Cardiac fibroblast (primary cell): ENCODE results near the gene PLCD3.

Source experiments
- DNase-seq, 2 donors: peaks; one replicate each; pipeline versions ENCODE4 v3.0.0 to v3.0.0-alpha.2; 2010; ENCODE audit warnings: low read depth in 2 of 2
- H3K4me3 ChIP-seq, 2 donors: replicated peaks in 1 of 2; 1 replicate in 1 of 2; 2 replicates in 1 of 2; pipeline ENCODE4 v1.5.1; 2011; ENCODE audit warnings: low read depth in 2 of 2, low read length in 2 of 2, mild to moderate bottlenecking in 2 of 2, moderate library complexity in 1 of 2
- CTCF ChIP-seq: IDR thresholded peaks from one replicate; pipeline ENCODE4 v1.5.1; 2011; ENCODE audit warnings: low read depth, mild to moderate bottlenecking, low read length, inconsistent platforms

PLCD3 gene

GRCh38 chr17:45092911-45093430, 39.3 kb downstream of the PLCD3 start:
- DNase-seq, result peak; percentile 98

DNA sequence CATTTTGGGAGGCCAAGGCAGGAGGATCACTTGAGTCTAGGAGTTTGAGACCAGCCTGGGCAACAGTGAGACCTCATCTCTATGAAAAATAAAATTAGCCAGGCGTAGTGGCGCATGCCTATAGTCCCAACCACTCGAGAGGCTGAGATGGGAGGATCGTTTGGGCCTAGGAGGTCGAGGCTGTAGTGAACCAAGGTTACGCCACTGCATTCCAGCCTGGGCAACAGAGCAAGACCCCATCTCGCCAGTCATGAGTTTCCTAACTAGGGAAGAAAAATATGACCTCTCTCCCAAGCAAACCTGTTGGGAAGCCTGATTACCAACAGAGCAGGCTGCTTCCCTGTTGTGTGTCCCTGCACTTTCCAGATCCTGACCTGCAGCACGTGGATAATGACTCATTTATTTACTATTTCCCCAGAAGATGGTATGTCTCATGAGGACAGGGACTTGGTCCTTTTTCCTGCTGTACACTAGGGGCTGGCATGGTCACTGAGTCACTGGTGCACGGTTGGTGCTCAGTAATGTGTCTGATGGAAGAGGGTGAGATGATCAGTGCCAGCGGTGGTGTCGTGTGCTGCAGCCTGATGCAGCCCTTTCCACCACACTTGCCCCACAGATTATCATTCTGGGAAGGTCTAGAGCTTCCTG, 40.4 kb downstream of the PLCD3 start:
- TF ChIP-seq CTCF, result no peak
- no peak overlapping the region for H3K4me3 ChIP-seq
- peak; percentile 17 to 39 for DNase-seq

More at GRCh38 chr17:45092911-45093430, 39.3 kb downstream of the PLCD3 start:
- TF ChIP-seq CTCF, result no peak
- no peak overlapping the region for H3K4me3 ChIP-seq

DNA sequence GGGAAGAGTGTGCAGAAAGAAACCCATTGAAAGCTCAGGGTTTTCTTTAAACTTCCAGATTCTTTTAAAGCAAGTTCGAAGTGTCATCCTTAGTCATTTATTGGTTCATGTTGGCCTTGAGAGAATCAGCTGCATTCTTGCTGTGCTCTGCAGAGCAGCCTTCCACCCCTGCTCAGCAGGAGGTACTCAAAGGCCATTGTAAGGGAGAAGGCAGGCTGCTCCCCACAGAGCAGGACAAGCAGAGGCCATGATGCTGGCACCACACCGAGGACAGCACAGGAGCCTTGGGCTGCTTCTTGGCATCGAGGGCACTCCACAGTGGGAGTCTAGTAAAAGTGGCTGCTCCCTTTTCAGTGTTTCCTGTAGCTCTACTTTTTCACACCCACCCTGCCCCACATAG, 41.6 kb downstream of the PLCD3 start:
- TF ChIP-seq CTCF, result no peak
- DNase-seq, result no peak
- no peak overlapping the region for H3K4me3 ChIP-seq

DNA sequence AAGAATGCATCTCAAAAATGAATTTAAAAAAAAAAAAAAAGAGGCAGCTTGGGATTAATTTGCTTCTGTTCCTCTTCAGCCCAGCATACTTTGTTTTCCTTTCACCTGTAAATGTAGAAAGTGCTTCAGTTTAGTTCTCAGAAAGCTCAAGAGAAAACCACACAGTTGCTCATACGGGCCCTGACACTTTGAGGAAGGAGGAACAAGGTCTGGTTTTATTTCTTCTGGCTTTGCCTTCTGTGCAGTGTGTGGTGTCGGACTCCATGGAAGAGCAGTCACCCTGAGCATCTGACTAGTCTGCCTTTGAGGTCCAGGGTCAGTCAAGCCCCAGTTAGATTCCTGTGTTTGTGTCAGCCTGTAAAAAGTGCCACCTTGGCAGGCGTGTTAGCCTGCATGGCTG, 43.6 kb downstream of the PLCD3 start:
- no peak for TF ChIP-seq CTCF
- DNase-seq, result no peak
- H3K4me3 ChIP-seq, result no peak overlapping the region

DNA sequence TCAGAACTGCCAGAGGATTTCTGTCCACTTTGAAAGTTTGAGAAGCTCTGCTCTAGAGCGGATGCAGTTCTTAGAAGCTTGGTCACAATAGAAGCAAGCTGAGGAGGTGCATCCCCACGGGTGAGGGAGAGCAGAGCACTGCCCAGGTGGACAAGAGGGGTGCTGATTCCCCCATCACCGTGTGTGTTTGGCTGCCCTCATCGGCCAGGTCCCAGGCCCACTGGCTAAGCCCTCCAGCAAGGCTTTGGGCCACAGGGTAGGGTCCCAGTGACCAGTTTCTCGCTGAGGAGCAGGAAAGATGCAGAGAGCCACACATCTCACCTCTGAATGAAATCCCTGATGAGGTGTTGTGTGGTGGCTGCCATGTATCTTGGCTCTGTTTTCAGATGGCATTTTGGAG, 44.3 kb downstream of the PLCD3 start:
- DNase-seq, result no peak
- no peak for TF ChIP-seq CTCF
- H3K4me3 ChIP-seq, result no peak overlapping the region

DNA sequence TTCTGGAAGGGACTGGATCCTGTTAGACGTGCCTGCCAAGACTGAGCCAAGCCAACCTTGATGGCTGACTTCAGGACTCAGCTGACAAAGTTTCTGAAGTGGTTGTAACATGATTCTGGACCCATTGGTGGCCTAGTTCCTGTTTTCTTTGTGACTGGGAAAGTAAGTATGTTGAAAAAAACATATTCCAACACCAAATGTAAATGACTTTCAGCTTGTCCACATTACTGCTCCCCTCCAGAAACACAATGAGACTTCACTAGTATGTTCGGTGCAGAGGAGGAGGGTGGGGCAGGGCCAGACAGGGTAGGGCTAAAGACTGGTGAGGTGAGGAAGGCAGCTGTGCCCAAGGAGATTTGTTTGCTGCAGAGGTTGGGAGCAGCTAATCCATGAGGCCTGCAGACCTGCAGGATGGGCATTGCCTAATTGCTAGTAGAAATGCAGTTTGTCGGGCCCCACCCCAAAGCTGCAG, 44.8 kb downstream of the PLCD3 start:
- H3K4me3 ChIP-seq, result no peak overlapping the region
- no peak for TF ChIP-seq CTCF
- peak in 1 of 2 donors; percentile 50 for DNase-seq
